Measurements from ENCODE around the gene MAGIX.

Gene MAGIX

GRCh38 chrX:49208399-49208798 is 45.8 kb downstream of the MAGIX start:
- no peak for DNase-seq

GRCh38 chrX:49209434-49210251 is 47.1 kb downstream of the MAGIX start:
- DNase-seq: no peak

GRCh38 chrX:49210406-49210805 is 47.8 kb downstream of the MAGIX start:
- no peak for DNase-seq

- no peak for DNase-seq
Measured at GRCh38 chrX:49211074-49211473, 48.5 kb downstream of the MAGIX start.

GRCh38 chrX:49212209-49212608 is 49.7 kb downstream of the MAGIX start:
- DNase-seq: no peak

- DNase-seq: no peak
Measured at GRCh38 chrX:49212861-49213260, 50.3 kb downstream of the MAGIX start.

- no peak for DNase-seq
Measured at GRCh38 chrX:49214416-49214815, 51.9 kb downstream of the MAGIX start.

GRCh38 chrX:49214996-49215526 is 52.5 kb downstream of the MAGIX start:
- no peak for DNase-seq
